ENCODE measurements around the gene ATG101.
"Not testable (repeated sequence)": the region's sequence is repeated elsewhere in the genome, so short reads cannot be mapped to it uniquely, and the experiment has no call there.

Gene ATG101

DNA sequence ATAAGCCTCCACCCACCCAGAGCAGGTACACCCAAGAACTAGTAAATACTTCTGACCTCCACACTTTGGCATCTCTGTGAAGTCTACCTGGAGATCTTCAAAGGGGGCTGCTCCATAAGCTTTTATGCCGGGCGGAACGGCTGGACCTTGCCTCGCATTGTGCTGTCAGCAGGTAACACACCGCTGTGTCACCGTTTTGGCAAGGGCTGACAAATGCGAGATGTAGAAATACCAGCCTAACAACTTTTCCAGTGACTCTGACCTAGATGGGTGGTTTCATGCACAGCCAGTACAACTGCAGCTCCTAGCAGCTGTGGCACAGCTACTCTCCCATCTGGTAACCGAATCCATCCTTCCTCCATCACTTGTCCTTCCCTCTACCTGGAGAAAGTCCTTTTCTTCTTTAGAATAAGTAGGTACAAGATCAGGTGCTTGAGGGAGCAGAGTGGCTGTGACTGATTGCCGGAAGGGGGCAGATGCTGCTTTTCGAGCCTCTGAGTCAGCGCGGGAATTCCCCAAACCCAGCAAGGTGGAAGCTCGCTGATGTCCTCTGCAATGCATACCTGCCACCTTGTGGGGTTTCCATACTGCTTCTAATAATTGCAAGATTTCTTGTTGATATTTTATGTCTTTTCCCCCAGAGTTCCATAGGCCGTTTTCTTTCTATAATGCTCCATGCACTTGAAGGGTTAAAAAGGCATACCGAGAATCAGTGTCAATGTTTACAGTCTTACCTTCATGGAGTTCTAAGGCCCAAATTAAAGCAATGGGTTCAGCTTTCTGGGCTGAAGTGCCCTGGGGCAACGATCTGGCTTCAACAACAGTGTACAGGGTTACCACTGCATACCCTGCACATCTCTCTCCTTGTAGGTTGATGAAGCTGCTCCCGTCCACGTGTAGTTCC lies 46.7 kb downstream of the ATG101 start:
- DNase-seq, result peak; percentile 73

DNA sequence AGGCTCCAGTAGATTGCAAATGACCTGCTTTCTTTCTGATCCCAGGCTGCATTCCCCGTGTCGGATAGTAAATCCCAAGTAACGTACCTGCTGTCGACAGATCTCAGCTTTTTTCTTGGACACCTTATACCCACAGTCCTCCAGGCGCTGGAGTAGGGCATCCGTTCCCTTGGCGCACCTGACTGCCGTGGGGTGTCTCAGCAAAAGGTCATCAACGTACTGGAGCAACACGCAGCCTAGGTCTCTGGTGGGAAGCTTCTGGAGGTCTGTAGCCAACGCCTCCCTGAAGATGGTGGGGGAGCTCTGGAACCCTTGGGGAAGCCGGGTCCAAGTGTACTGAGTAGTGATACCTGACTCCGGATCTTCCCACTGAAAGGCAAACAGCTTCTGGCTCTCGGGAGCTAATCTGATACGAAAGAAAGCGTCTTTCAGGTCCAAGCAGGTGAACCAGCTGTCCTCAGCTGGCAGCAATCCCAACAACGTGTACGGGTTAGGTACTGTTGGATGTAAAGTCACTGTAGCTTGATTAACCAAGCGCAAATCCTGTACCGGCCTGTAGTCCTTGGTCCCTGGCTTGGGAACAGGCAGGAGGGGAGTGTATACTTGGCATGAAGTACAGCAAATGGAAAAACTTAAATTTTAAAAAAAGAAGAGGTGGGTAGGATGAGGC lies 48.2 kb downstream of the ATG101 start:
- DNase-seq, result not testable (repeated sequence)

DNA sequence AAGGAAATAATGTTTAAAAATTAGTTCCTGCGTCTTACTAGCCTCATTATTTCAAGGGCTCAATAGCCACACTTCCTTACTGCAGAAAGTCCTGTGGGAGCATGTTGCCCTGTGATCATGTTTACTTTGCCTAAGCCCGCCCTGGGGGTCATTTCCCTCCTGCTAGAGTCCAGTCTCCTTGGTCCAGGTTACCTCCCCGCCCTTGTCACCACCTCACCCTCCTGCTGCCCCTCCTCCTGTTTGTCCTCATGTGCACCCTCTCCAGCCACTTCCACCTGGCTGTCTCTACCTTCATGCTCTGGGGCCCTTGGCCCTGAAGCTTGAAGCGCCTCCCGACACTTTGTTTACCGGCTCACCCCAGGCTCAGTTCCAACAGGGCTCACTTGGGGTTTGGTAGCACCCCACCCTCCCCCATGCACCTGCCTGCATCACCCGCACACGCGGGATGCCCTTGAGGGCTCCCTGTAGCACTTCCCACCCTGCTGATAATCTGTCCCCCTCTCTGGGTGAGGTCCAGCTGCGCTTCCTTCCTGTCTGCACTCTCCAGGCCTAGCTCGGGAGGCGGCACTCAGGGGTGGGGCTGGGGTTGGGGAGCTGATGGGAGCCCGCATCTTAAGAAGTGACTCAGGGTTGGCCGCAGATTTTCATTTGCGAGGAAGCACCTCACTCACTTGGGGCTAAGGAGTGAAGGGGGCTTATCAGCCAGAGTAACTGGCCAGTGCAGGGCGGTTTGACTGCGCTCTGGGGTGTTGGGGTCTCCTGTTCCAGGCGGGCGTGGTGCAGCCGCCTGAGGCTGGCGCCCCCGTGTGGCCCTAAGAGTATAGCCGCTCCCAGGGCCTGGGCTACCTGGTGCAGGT lies 49.8 kb downstream of the ATG101 start:
- DNase-seq, result peak; percentile 35

- DNase-seq, result no peak
These were observed 51.4 kb downstream of the ATG101 start for GRCh38 chr12:52120951-52121823.

DNA sequence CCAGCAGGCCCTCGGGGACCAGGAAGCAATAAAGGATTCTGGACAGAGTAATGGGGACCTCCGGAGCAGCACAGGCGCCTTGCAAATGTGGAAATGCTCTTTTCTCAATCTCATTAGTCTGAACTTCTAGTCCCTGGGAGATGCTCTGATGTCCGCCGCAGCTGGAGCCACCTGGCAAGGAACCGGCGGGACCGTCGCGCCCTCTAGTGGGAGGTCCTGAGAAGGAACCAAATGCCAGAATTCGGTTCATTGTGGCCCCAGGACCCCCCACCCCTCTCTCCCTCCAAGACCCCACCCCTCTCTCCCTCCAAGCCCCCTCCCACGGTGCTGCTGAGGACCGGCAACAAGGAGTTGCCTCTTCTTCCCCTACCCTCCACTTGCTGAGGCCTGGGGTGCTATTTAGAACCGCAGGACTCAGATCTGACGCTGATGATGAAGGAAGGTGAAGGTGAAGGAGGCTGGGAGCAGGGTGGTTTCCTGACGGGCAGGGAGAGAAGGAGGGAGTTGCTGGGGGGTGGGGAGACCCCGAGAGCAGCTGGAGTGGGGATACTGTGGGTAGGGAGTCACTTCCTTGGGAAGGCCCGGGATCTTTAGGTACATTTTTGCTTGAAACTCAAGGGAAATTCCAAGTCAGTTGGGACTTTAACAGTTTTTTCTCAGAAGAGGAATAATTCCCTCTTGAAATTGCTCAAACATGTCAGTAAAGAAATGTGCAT lies 52.2 kb downstream of the ATG101 start:
- peak; percentile 63 for DNase-seq

DNA sequence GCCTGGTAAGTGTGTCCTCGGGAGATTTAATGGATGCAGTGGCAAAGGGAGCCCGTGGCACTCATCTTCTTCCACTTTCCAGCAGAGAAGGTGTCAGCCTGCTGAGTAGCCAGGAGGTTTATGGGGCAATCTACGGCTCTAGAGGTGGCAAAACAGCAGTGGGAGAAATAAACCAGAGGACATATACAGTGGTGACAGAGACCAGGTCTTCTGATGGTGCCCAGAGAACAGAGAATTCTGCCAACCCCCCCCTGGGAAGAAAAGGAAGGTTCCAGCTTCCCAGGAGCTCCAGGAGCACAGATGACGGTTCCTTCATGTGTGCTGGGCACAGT lies 52.7 kb downstream of the ATG101 start:
- no peak for DNase-seq

DNA sequence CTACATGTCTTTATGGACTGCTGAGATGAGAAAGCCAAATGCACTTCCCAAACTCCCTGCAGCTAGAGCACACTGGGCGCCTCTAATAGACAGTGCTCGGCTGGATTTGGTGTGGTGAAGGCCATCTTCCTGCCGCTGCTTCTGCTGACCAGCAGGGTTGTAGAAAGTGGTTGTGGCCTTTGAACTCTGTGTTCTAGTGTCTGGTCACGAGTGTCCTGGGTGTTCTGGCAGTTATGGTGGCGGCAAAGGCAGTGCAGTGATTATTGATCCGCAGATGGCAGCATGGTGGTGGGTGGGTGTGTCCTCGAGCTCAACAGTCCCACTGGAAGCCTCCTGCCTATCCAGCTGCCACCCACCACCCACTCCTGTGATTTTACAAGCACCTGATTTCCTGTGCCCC lies 53.1 kb downstream of the ATG101 start:
- no peak for DNase-seq

DNA sequence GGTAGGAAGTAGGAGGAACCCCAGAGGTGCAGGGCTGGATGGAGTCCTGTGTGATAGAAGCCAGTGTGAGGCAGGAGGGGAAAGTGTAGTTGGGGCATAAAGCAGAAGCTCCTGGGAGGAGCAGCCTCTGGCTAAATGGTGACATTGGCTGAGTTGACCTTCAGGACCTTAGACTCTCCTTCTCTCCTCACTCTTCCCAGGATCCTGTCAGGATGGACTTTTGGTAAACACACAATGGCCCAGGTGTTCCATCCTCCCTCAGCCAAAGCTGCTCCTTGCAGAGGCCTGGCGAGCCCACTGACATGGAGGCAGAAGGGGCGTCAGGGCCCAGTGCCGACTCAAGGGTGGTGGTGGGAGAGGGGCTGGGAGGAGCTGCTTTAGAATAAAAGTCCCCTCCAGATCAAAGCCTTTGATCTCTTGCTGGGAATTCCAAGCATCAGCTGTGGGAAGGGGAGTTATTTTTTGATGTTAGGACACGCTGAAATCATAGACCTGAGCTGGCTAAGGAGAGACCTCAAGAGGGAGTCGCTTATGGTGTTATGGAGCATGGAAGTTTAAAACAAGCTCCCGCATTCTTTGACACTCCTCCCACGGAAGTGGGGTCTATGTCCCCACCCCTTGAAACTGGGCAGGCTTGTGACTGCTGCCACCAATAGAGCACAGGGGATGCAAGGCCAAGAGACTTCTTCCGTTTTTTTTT lies 53.9 kb downstream of the ATG101 start:
- no peak for DNase-seq

DNA sequence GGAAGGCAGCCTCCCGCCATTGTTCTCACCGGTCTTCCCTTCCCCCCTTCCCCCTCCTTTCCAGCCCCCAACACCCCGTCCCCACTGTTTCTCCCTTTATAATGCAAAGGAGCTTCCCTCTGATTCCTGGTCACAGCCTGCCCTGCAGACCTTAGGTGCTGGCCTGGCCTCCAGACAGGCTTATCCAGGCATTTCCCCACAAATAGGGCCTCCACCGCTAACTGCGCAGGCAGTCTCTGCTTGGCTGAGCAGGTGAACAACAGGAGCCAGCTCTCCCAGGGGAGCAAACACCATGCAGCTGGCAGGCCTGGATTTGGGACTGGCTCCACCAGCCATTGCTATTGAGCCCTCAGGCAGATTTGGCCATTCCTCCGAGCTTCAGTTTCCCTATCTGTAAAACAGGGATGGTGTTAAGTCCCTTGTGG lies 55.7 kb downstream of the ATG101 start:
- no peak for DNase-seq

DNA sequence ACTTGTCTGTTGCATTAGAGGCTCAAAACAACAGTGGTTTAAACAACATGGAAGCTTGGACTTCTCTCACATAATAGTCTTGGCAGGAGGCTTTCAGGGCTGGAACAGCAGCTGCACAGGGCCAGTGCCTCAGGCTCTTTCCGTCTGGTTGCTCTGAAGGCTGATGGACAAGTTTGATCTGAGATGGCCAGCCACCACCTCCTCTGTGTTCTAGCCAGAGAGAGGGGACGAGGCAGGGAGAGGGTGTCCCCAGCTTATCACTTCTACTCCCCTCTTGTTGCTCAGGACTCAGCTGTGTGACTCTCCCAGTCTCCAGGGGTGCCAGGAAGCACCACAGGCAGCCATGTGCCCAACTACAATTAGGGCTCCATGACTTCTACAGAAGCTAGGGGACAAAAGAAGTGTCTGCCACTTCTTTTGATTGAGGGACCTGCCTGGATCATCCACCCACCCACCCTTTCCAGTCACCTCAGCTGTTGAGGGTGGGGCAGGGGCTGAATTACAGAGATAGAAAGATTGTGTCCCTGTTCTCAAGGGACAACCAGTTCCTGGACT lies 56.3 kb downstream of the ATG101 start:
- DNase-seq, result no peak

All from CD4-positive, alpha-beta T cell treated with Interleukin-12 subunit alpha and Interleukin-12 subunit beta, for 1 hour (primary cell).